HCT116 (cell line): ENCODE data around the gene GPANK1. TPM values are rescaled to one million over a fixed set of nuclear protein-coding genes. Genes with fewer than 3 reads are reported as not detected.

Experiments
- ATAC-seq: fragments of 200-7000 bp; cut with Tn5 transposase; 2 replicates; pipeline ENCODE4 v1.9.1; 2020; ENCODE audit warnings: mild to moderate bottlenecking, moderate library complexity
- BruUV-seq: library from RNA; stranded (reverse); fragments of 400-500 nt; replicated peaks from 2 replicates; lab custom pipeline; 2021; lab: Mats Ljungman, UMichigan
- CTCF ChIA-PET: fragments of 300-600 bp; sonication (Branson Sonifier 250); formaldehyde crosslinking; loops from one replicate; lab custom pipeline; 2021; ENCODE audit warnings: antibody characterized with exemption; lab: Charles Lee
- POLR2A ChIA-PET: fragments of 300-600, 350-600 bp; sonication (Branson Sonifier 250); formaldehyde crosslinking; loops from one replicate; lab custom pipeline; 2021; ENCODE audit warnings: antibody characterized with exemption; lab: Charles Lee
- RAD21 ChIA-PET, 2 experiments: fragments of 300-600 bp; sonication (Branson Sonifier 250); formaldehyde crosslinking; loops; one replicate each; lab custom pipeline; 2023; ENCODE audit warnings: low total read pairs in 2 of 2; ENCODE audit not compliant: uncharacterized antibody in 2 of 2, unreplicated experiment in 2 of 2, low non-redundant PET in 1 of 2; lab: Charles Lee
- DNase-seq: peaks from one replicate; pipeline ENCODE4 v3.0.0-alpha.2; 2010; ENCODE audit warnings: low read depth, low spot score
- H2AFZ ChIP-seq: fragments of 200-600 bp; shearing (Covaris generic), sonication (generic); 2 replicates; pipeline ENCODE4 v1.6.1; 2017; ENCODE audit warnings: low read depth, mixed run types, mixed read lengths, antibody characterized with exemption, low read length; ENCODE audit not compliant: poor library complexity, severe bottlenecking
- H3K27ac ChIP-seq: 2 replicates; pipeline ENCODE4 v1.5.1; 2012; ENCODE audit warnings: low read depth, low read length
- H3K27me3 ChIP-seq: fragments of 200-600 bp; sonication (generic); 2 replicates; pipeline ENCODE4 v1.6.1; 2016; ENCODE audit warnings: mixed run types, low read length, mixed read lengths; ENCODE audit not compliant: insufficient read depth
- H3K36me3 ChIP-seq, 2 experiments: fragments of 200-500 bp in 1 of 2; fragments of 200-600 bp in 1 of 2; sonication (Bioruptor generic) in 1 of 2; sonication (generic) in 1 of 2; 2 replicates each; pipeline versions ENCODE4 v1.5.1 to v1.6.1; 2014 to 2016; ENCODE audit warnings: low read length in 2 of 2, inconsistent platforms in 1 of 2, mixed read lengths in 1 of 2, mixed run types in 1 of 2; ENCODE audit not compliant: insufficient read depth in 2 of 2, control insufficient read depth in 1 of 2
- H3K4me1 ChIP-seq, 2 experiments: fragments of 200-600 bp in 1 of 2; sonication (generic) in 1 of 2; 2 replicates each; pipeline versions ENCODE4 v1.5.1 to v1.6.1; 2012 to 2017; ENCODE audit warnings: low read length in 2 of 2, inconsistent platforms in 1 of 2, mild to moderate bottlenecking in 1 of 2, mixed read lengths in 1 of 2, mixed run types in 1 of 2, moderate library complexity in 1 of 2; ENCODE audit not compliant: insufficient read depth in 2 of 2, control insufficient read depth in 1 of 2
- H3K4me2 ChIP-seq: fragments of 200-600 bp; sonication (generic); 2 replicates; pipeline ENCODE4 v1.6.1; 2017; ENCODE audit warnings: mixed run types, low read length, mixed read lengths
- H3K4me3 ChIP-seq, 2 experiments: fragments of 200-600 bp in 1 of 2; sonication (generic) in 1 of 2; replicated peaks in 1 of 2; 2 replicates each; pipeline ENCODE4 v1.5.1; 2011 to 2016; ENCODE audit warnings: low read length in 2 of 2, control low read depth in 1 of 2, low read depth in 1 of 2, mild to moderate bottlenecking in 1 of 2, mixed read lengths in 1 of 2, mixed run types in 1 of 2
- H3K79me2 ChIP-seq: fragments of 200-600 bp; sonication (generic); 2 replicates; pipeline ENCODE4 v1.6.1; 2017; ENCODE audit warnings: mild to moderate bottlenecking, mixed run types, low read length, moderate library complexity, mixed read lengths; ENCODE audit not compliant: insufficient read depth
- H3K9ac ChIP-seq: fragments of 200-600 bp; sonication (generic); 2 replicates; pipeline ENCODE4 v1.6.1; 2016; ENCODE audit warnings: low read length, mixed read lengths
- H3K9me2 ChIP-seq: fragments of 200-600 bp; sonication (generic), shearing (Covaris generic); 2 replicates; pipeline ENCODE4 v1.6.1; 2017; ENCODE audit warnings: mixed run types, mild to moderate bottlenecking, moderate library complexity; ENCODE audit not compliant: insufficient read depth
- H3K9me3 ChIP-seq, 2 experiments: fragments of 200-500 bp in 1 of 2; fragments of 200-600 bp in 1 of 2; sonication (Bioruptor generic) in 1 of 2; sonication (generic) in 1 of 2; 2 replicates each; pipeline ENCODE4 v1.6.1; 2014 to 2017; ENCODE audit warnings: low read length in 2 of 2, mixed read lengths in 2 of 2, inconsistent platforms in 1 of 2, low read depth in 1 of 2, mild to moderate bottlenecking in 1 of 2, mixed run types in 1 of 2, moderate library complexity in 1 of 2; ENCODE audit not compliant: control insufficient read depth in 1 of 2, insufficient read depth in 1 of 2
- H4K20me1 ChIP-seq: fragments of 200-600 bp; sonication (generic), shearing (Covaris generic); 2 replicates; pipeline ENCODE4 v1.6.1; 2017; ENCODE audit warnings: mixed run types, mild to moderate bottlenecking, moderate library complexity; ENCODE audit not compliant: insufficient read depth
- CBX3 ChIP-seq: IDR thresholded peaks from 2 replicates; pipeline ENCODE4 v1.6.1; 2012; ENCODE audit warnings: low read depth
- CEBPB ChIP-seq: IDR thresholded peaks from 2 replicates; pipeline ENCODE4 v1.6.1; 2012; ENCODE audit warnings: low read depth
- EGR1 ChIP-seq: IDR thresholded peaks from 2 replicates; pipeline ENCODE4 v1.6.1; 2012; ENCODE audit warnings: low read depth
- ELF1 ChIP-seq: IDR thresholded peaks from 2 replicates; pipeline ENCODE4 v1.6.1; 2012; ENCODE audit warnings: low read depth, borderline replicate concordance
- FOSL1 ChIP-seq: IDR thresholded peaks from 2 replicates; pipeline ENCODE4 v1.6.1; 2012; ENCODE audit warnings: low read depth
- JUND ChIP-seq: IDR thresholded peaks from 2 replicates; pipeline ENCODE4 v1.6.1; 2012
- POLR2A ChIP-seq: IDR thresholded peaks from 2 replicates; pipeline ENCODE4 v1.7.0; 2011; ENCODE audit warnings: borderline replicate concordance; ENCODE audit not compliant: insufficient read depth, insufficient read length; ENCODE audit errors: extremely low read depth
- POLR2AphosphoS5 ChIP-seq: IDR thresholded peaks from 2 replicates; pipeline ENCODE4 v1.6.1; 2011; ENCODE audit warnings: mild to moderate bottlenecking, low read depth, low read length, moderate library complexity
- RAD21 ChIP-seq: IDR thresholded peaks from 2 replicates; pipeline ENCODE4 v1.6.1; 2012; ENCODE audit warnings: low read depth, mild to moderate bottlenecking
- SIN3A ChIP-seq: IDR thresholded peaks from 2 replicates; pipeline ENCODE4 v1.6.1; 2012; ENCODE audit warnings: low read depth
- TCF7L2 ChIP-seq: IDR thresholded peaks from 2 replicates; pipeline ENCODE4 v1.7.0; 2011; ENCODE audit warnings: borderline replicate concordance, inconsistent platforms; ENCODE audit not compliant: insufficient read depth, insufficient read length; ENCODE audit errors: extremely low read depth
- ZFX ChIP-seq: fragments of 450-650 bp; IDR thresholded peaks from 2 replicates; pipeline ENCODE4 v1.6.1; 2017
- ZNF274 ChIP-seq: fragments of 200-500 bp; sonication (Bioruptor generic); IDR thresholded peaks from 2 replicates; pipeline ENCODE4 v1.6.1; 2014; ENCODE audit warnings: mild to moderate bottlenecking, low read depth, low read length, inconsistent platforms
- intact Hi-C: fragments of 100-400 bp; cut with micrococcal nuclease; formaldehyde crosslinking; loops from 2 replicates; pipeline ENCODE4 v1.10.0; 2022
- total RNA-seq: library from RNA; stranded (reverse); gene quantifications from one replicate; pipeline ENCODE4 v1.2.1, GENCODE V29; 2021; ENCODE audit not compliant: unreplicated experiment
- TF ChIP-seq, protein P1 (sequence below), 3 experiments: fragments of 200-600 bp in 1 of 3; sonication (generic) in 1 of 3; IDR thresholded peaks in 2 of 3; conservative IDR thresholded peaks in 1 of 3; 2 replicates each; pipeline ENCODE4 v1.5.1; 2012 to 2017; ENCODE audit warnings: low read depth in 2 of 3, low read length in 2 of 3, antibody characterized with exemption in 1 of 3, borderline replicate concordance in 1 of 3, control low read depth in 1 of 3, mild to moderate bottlenecking in 1 of 3, mixed read lengths in 1 of 3, mixed run types in 1 of 3, moderate library complexity in 1 of 3; ENCODE audit not compliant: insufficient read depth in 1 of 3
- TF ChIP-seq, protein P2 (sequence below): IDR thresholded peaks from 2 replicates; pipeline ENCODE4 v1.6.1; 2012
- TF ChIP-seq, protein P3 (sequence below): IDR thresholded peaks from 2 replicates; pipeline ENCODE4 v1.6.1; 2011; ENCODE audit warnings: mild to moderate bottlenecking, low read length, moderate library complexity; ENCODE audit not compliant: insufficient replicate concordance; ENCODE audit errors: extremely low read depth

Gene GPANK1
- total RNA-seq, 1 experiment from 2014 or later: 14.8 TPM

DNA sequence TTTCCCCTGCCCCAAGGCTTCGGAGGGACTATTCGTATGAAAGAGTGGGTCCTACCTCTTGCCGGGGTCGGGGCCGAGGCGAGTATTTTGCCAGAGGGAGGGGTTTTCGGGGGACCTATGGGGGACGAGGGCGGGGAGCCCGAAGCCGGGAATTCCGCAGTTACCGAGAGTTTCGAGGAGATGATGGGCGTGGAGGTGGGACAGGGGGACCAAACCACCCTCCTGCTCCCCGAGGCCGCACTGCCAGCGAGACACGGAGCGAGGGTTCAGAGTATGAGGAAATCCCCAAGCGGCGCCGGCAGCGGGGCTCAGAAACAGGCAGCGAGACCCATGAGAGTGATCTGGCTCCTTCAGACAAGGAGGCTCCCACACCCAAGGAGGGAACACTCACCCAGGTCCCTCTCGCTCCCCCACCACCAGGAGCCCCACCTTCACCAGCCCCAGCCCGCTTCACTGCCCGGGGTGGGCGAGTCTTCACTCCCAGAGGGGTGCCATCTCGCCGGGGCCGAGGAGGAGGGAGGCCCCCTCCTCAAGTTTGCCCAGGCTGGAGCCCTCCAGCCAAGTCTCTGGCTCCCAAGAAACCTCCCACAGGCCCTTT, 33.0 kb downstream of the GPANK1 start:
- peak; percentile 24; the same call in 1 of the 2 replicates for ATAC-seq
- peaks cover 67% of the 10 kb centered on the region for H3K79me2 ChIP-seq

DNA sequence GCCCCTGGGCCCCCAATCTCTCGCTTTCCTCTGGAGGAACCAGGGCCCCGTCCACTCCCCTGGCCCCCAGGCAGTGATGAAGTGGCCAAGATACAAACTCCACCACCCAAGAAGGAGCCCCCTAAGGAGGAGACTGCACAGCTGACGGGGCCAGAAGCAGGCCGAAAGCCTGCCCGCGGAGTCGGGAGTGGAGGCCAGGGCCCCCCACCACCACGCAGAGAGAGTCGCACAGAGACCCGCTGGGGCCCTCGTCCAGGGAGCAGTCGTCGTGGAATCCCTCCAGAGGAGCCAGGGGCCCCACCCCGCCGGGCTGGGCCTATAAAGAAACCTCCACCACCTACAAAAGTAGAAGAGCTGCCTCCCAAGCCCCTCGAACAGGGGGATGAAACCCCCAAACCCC, 33.6 kb downstream of the GPANK1 start:
- ChIA-PET POLR2A (no interaction called here), CTCF (no interaction called here), RAD21 (no interaction called here)
- Histone ChIP-seq H3K27me3 (no peaks in the 10 kb centered on the region), H3K4me1 (no peaks in the 10 kb centered on the region), H3K36me3 (peaks cover 63 to 95% of the 10 kb centered on the region in 2 experiments), H3K9me3 (no peaks in the 10 kb centered on the region), H2AFZ (no peak overlapping the region), H3K9me2 (no peaks in the 10 kb centered on the region), H3K4me3 (no peak overlapping the region), H3K4me2 (no peak overlapping the region), H3K27ac (no peak overlapping the region), H3K79me2 (peaks cover 72% of the 10 kb centered on the region), H4K20me1 (no peaks in the 10 kb centered on the region), H3K9ac (no peak overlapping the region)
- BruUV-seq: TSS peak; percentile 6
- no peak for DNase-seq
- no peak for ATAC-seq
- intact Hi-C loops: no loop called here
- TF ChIP-seq FOSL1: no peak
- no peak for TF ChIP-seq CEBPB
- TF ChIP-seq, protein P1, sequence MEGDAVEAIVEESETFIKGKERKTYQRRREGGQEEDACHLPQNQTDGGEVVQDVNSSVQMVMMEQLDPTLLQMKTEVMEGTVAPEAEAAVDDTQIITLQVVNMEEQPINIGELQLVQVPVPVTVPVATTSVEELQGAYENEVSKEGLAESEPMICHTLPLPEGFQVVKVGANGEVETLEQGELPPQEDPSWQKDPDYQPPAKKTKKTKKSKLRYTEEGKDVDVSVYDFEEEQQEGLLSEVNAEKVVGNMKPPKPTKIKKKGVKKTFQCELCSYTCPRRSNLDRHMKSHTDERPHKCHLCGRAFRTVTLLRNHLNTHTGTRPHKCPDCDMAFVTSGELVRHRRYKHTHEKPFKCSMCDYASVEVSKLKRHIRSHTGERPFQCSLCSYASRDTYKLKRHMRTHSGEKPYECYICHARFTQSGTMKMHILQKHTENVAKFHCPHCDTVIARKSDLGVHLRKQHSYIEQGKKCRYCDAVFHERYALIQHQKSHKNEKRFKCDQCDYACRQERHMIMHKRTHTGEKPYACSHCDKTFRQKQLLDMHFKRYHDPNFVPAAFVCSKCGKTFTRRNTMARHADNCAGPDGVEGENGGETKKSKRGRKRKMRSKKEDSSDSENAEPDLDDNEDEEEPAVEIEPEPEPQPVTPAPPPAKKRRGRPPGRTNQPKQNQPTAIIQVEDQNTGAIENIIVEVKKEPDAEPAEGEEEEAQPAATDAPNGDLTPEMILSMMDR (IDR thresholded peaks at IDR 0.05 in 2 of 3, conservative IDR thresholded peaks at IDR 0.05 in 1 of 3; ENCODE audit: borderline replicate concordance in 1 of 3, insufficient read depth in 1 of 3, low read depth in 2 of 3, low read length in 2 of 3): no peak
- TF ChIP-seq TCF7L2: no peak
- TF ChIP-seq ZNF274: no peak
- no peak for TF ChIP-seq ELF1
- TF ChIP-seq JUND: no peak
- no peak for TF ChIP-seq CBX3
- TF ChIP-seq POLR2A: no peak
- TF ChIP-seq EGR1: no peak
- no peak for TF ChIP-seq SIN3A
- TF ChIP-seq, protein P2, sequence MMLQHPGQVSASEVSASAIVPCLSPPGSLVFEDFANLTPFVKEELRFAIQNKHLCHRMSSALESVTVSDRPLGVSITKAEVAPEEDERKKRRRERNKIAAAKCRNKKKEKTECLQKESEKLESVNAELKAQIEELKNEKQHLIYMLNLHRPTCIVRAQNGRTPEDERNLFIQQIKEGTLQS: no peak
- TF ChIP-seq RAD21: no peak
- TF ChIP-seq ZFX: no peak

More for the DNA sequence above, 33.0 kb downstream of the GPANK1 start:
- H3K4me1 ChIP-seq: no peaks in the 10 kb centered on the region
- no TSS peak for BruUV-seq
- no peak for DNase-seq
- H3K27me3 ChIP-seq: no peaks in the 10 kb centered on the region
- ChIA-PET CTCF (no interaction called here), POLR2A (no interaction called here), RAD21 (no interaction called here)
- H4K20me1 ChIP-seq: no peaks in the 10 kb centered on the region
- no peak overlapping the region for H2AFZ ChIP-seq
- no peak overlapping the region for H3K27ac ChIP-seq
- peaks cover 62 to 95% of the 10 kb centered on the region in 2 experiments for H3K36me3 ChIP-seq
- H3K9me2 ChIP-seq: no peaks in the 10 kb centered on the region
- no peak overlapping the region for H3K4me3 ChIP-seq
- intact Hi-C loops: no loop called here
- no peak overlapping the region for H3K4me2 ChIP-seq
- no peaks in the 10 kb centered on the region for H3K9me3 ChIP-seq
- TF ChIP-seq, protein P3, sequence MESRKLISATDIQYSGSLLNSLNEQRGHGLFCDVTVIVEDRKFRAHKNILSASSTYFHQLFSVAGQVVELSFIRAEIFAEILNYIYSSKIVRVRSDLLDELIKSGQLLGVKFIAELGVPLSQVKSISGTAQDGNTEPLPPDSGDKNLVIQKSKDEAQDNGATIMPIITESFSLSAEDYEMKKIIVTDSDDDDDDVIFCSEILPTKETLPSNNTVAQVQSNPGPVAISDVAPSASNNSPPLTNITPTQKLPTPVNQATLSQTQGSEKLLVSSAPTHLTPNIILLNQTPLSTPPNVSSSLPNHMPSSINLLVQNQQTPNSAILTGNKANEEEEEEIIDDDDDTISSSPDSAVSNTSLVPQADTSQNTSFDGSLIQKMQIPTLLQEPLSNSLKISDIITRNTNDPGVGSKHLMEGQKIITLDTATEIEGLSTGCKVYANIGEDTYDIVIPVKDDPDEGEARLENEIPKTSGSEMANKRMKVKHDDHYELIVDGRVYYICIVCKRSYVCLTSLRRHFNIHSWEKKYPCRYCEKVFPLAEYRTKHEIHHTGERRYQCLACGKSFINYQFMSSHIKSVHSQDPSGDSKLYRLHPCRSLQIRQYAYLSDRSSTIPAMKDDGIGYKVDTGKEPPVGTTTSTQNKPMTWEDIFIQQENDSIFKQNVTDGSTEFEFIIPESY: no peak
- 0 out of 2 replicates have a peak, but pooled peaks have one; percentile 11 for TF ChIP-seq POLR2AphosphoS5
- no peak overlapping the region for H3K9ac ChIP-seq
